SK-N-SH treated with all-trans-retinoic acid at 6 μM for 48 hours (cell line): Measurements from ENCODE around the gene STMND1.

Experiments used
- ESRRG ChIP-seq: fragments of 250-450 bp; sonication (Bioruptor Pico); IDR thresholded peaks from 2 replicates; pipeline ENCODE4 v1.6.1; 2021; ENCODE audit warnings: mild to moderate bottlenecking
- OSR1 ChIP-seq: fragments of 250-450 bp; sonication (Bioruptor Pico); IDR thresholded peaks from 2 replicates; pipeline ENCODE4 v1.8.0; 2022; ENCODE audit warnings: moderate library complexity, mild to moderate bottlenecking, inconsistent platforms
- PPARA ChIP-seq: fragments of 250-450 bp; sonication (Bioruptor Pico); IDR thresholded peaks from 2 replicates; pipeline ENCODE4 v1.5.0; 2020; ENCODE audit warnings: mild to moderate bottlenecking, borderline replicate concordance
- RARB ChIP-seq: fragments of 250-450 bp; sonication (Bioruptor Pico); IDR thresholded peaks from 2 replicates; pipeline ENCODE4 v1.8.0; 2021; ENCODE audit warnings: mild to moderate bottlenecking, moderate library complexity
- TCF4 ChIP-seq: fragments of 250-450 bp; sonication (Bioruptor Pico); IDR thresholded peaks from 2 replicates; pipeline ENCODE4 v1.8.0; 2021; ENCODE audit warnings: mild to moderate bottlenecking, moderate library complexity, borderline replicate concordance
- TOX ChIP-seq: fragments of 250-450 bp; sonication (Bioruptor Pico); IDR thresholded peaks from 2 replicates; pipeline ENCODE4 v1.8.0; 2021; ENCODE audit warnings: mild to moderate bottlenecking, moderate library complexity, borderline replicate concordance
- ZFP30 ChIP-seq: fragments of 450-650 bp; formaldehyde crosslinking; IDR thresholded peaks from 2 replicates; pipeline ENCODE4 v1.5.0; 2022; ENCODE audit warnings: mild to moderate bottlenecking, moderate library complexity
- ZNF70 ChIP-seq: fragments of 450-650 bp; formaldehyde crosslinking; IDR thresholded peaks from 2 replicates; pipeline ENCODE4 v1.5.0; 2020; ENCODE audit warnings: mild to moderate bottlenecking, moderate library complexity
- TF ChIP-seq, protein P1 (sequence below): fragments of 250-450 bp; sonication (Bioruptor Pico); IDR thresholded peaks from 2 replicates; pipeline ENCODE4 v1.5.1; 2021; ENCODE audit warnings: mild to moderate bottlenecking, moderate library complexity
- TF ChIP-seq, protein P2 (sequence below): fragments of 250-450 bp; sonication (Bioruptor Pico); IDR thresholded peaks from 2 replicates; pipeline ENCODE4 v1.8.0; 2020; ENCODE audit warnings: mild to moderate bottlenecking, moderate library complexity, borderline replicate concordance

DNA sequence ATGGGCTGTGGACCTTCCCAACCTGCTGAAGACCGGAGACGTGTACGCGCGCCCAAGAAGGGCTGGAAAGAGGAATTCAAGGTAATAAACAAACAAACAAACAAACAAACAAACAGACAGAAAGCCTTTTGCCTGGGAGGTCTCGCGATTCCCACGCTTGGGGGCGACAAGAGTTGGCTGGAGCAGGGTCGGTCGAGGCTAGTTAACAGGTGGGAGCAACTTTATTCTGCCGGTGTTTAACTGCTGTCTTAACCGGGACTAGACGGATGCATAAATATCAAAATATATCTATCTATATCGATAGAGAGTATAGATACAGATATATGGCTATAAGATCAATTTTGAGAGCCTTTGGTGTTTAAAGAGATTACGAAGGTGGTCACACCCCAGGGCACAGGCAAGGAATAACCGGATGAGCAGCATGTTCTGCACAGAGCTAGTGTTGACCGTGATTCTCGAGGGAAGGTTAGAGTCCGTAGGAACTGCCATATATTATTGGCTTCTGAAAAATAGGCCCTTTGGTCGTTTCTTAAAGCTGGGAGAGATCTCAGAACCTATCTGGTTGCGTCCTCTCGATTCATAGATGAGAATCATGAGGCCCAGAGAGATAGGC is 514 bp downstream of the STMND1 start:
- TF ChIP-seq ZFP30 (no peak), ESRRG (CRISPR knock-in tag) (no peak), RARB (CRISPR knock-in tag) (no peak), PPARA (CRISPR knock-in tag) (no peak), OSR1 (CRISPR knock-in tag) (no peak), ZNF70 (CRISPR knock-in tag) (no peak), TCF4 (CRISPR knock-in tag) (no peak), TOX (CRISPR knock-in tag) (no peak)
- TF ChIP-seq, protein P1, sequence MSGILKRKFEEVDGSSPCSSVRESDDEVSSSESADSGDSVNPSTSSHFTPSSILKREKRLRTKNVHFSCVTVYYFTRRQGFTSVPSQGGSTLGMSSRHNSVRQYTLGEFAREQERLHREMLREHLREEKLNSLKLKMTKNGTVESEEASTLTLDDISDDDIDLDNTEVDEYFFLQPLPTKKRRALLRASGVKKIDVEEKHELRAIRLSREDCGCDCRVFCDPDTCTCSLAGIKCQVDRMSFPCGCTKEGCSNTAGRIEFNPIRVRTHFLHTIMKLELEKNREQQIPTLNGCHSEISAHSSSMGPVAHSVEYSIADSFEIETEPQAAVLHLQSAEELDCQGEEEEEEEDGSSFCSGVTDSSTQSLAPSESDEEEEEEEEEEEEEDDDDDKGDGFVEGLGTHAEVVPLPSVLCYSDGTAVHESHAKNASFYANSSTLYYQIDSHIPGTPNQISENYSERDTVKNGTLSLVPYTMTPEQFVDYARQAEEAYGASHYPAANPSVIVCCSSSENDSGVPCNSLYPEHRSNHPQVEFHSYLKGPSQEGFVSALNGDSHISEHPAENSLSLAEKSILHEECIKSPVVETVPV (CRISPR knock-in tag) = no peak
- TF ChIP-seq, protein P2, sequence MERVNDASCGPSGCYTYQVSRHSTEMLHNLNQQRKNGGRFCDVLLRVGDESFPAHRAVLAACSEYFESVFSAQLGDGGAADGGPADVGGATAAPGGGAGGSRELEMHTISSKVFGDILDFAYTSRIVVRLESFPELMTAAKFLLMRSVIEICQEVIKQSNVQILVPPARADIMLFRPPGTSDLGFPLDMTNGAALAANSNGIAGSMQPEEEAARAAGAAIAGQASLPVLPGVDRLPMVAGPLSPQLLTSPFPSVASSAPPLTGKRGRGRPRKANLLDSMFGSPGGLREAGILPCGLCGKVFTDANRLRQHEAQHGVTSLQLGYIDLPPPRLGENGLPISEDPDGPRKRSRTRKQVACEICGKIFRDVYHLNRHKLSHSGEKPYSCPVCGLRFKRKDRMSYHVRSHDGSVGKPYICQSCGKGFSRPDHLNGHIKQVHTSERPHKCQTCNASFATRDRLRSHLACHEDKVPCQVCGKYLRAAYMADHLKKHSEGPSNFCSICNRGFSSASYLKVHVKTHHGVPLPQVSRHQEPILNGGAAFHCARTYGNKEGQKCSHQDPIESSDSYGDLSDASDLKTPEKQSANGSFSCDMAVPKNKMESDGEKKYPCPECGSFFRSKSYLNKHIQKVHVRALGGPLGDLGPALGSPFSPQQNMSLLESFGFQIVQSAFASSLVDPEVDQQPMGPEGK (CRISPR knock-in tag) = no peak
